ENCODE measurements around the gene ENTPD7. TPM values are rescaled to one million over a fixed set of nuclear protein-coding genes. Genes with fewer than 3 reads are reported as not detected.

Gene ENTPD7
- 1 to 10 TPM; 1.2 to 1.4 TPM for total RNA-seq

- H3K4me1 Mint-ChIP-seq (ENCODE audit: low read depth) = peaks cover 21% of the 10 kb centered on the region
- H3K9me3 Mint-ChIP-seq = no peaks in the 10 kb centered on the region
- peak within 1 kb of the TSS; percentile 83 for H3K27ac Mint-ChIP-seq
- H3K36me3 Mint-ChIP-seq (ENCODE audit: low read depth) = peaks cover 3% of the 10 kb centered on the region
- H3K4me3 Mint-ChIP-seq = peak within 1 kb of the TSS; percentile 95
- peak; percentile 94 for DNase-seq
- peaks cover 13% of the 10 kb centered on the region for H3K27me3 Mint-ChIP-seq (ENCODE audit: low read depth)
- CTCF ChIA-PET = interaction anchor here (0.9 to 2.4 kb wide), 6 partner anchors 12 to 102 kb away, joined by 3 to 9 read pairs (median 4); no protein-coding TSS in a partner anchor
- intact Hi-C loops (cut with micrococcal nuclease) = loop anchor here (1.0 kb wide), 4 partner anchors 39 to 570 kb away; partner anchors contain the start of genes CHUK, COX15, CUTC and GOT1
Observed at GRCh38 chr10:99659031-99659867, at the start of gene ENTPD7. Gene ENTPD7 (plus strand): TSS chr10:99659509. CDS start chr10:99659957, 448 bp downstream.

DNA sequence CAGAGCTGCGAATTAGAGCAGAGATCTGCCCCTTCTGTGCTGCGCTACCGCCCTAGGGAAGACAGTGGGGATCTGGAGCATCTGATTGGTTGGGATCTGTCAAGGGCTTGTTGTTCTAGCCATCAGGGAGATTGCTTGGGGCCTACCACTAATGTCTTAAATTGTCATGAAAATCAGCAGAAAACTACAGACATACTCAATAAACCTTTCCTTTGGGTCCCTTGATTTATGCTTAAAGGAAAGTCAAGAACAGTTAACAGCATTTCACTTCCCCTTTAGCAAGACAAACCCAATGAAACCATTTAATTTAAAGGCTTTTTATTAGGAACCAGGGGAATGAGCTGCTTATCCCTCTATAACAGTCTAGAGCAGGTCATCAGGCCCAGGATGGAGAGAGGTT, 49.1 kb upstream of the ENTPD7 start:
- Mint-ChIP-seq H3K36me3 (ENCODE audit: low read depth) (peaks cover 12% of the 10 kb centered on the region), H3K27me3 (ENCODE audit: low read depth) (no peaks in the 10 kb centered on the region), H3K4me3 (no peak overlapping the region), H3K27ac (no peak overlapping the region), H3K9me3 (no peaks in the 10 kb centered on the region), H3K4me1 (ENCODE audit: low read depth) (peaks cover 10% of the 10 kb centered on the region)
- CTCF ChIA-PET = interaction anchor here (7.3 to 7.6 kb wide), 2 partner anchors 51 to 175 kb away, joined by 53 to 57 read pairs; no protein-coding TSS in a partner anchor
- intact Hi-C loops (cut with micrococcal nuclease) = loop anchor here (10.0 kb wide), 1 partner anchor 1165 kb away; the partner anchor contains the start of gene HPS1
- no peak for DNase-seq

- CTCF ChIA-PET = interaction anchor here (0.6 to 7.6 kb wide), 10 partner anchors 11 to 176 kb away, joined by 3 to 57 read pairs (median 4); no protein-coding TSS in a partner anchor
- H3K4me3 Mint-ChIP-seq = no peak overlapping the region
- no peak for DNase-seq
Observed at GRCh38 chr10:99611326-99611725, 48.0 kb upstream of the ENTPD7 start.

GRCh38 chr10:99612167-99612831, 47.0 kb upstream of the ENTPD7 start:
- Mint-ChIP-seq H3K27ac (peak overlapping the region; percentile 33), H3K9me3 (no peaks in the 10 kb centered on the region), H3K4me1 (ENCODE audit: low read depth) (peaks cover 30% of the 10 kb centered on the region), H3K27me3 (ENCODE audit: low read depth) (no peaks in the 10 kb centered on the region), H3K4me3 (no peak overlapping the region), H3K36me3 (ENCODE audit: low read depth) (peaks cover 18% of the 10 kb centered on the region)
- CTCF ChIA-PET = interaction anchor here (0.6 to 7.6 kb wide), 20 partner anchors 10 to 182 kb away, joined by 3 to 57 read pairs (median 4); partner anchors contain the start of genes COX15, CUTC, ENTPD7 and GOT1
- DNase-seq = peak; percentile 31
- intact Hi-C loops (cut with micrococcal nuclease) = loop anchor here (1.0 to 10.0 kb wide), 4 partner anchors 52 to 1167 kb away; partner anchors contain the start of gene HPS1

More at GRCh38 chr10:99611326-99611725, 48.0 kb upstream of the ENTPD7 start:
- Mint-ChIP-seq H3K36me3 (ENCODE audit: low read depth) (peaks cover 18% of the 10 kb centered on the region), H3K27ac (no peak overlapping the region), H3K9me3 (no peaks in the 10 kb centered on the region), H3K4me1 (ENCODE audit: low read depth) (peaks cover 20% of the 10 kb centered on the region), H3K27me3 (ENCODE audit: low read depth) (no peaks in the 10 kb centered on the region)
- intact Hi-C loops (cut with micrococcal nuclease) = loop anchor here (10.0 kb wide), 1 partner anchor 1167 kb away; the partner anchor contains the start of gene HPS1

DNA sequence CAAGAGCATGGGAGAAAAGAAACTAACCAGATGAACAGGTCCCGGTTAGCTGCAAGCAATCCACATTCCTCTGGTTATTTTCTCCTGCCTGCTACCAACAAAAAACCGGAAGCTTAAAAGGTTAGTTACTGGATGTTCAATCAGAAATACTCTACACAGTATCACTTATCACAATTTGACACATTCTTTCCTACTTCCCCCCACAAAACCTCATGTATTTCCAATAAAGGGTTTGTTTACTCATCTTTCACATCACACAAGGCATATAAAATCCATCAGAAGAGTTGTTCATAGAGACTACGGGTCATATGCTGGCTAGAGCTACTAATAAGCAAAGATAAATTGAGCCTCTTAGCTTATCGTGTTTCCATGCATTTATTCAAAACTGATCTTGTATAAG, 43.9 kb upstream of the ENTPD7 start:
- H3K27me3 Mint-ChIP-seq (ENCODE audit: low read depth) = no peaks in the 10 kb centered on the region
- DNase-seq = no peak
- H3K36me3 Mint-ChIP-seq (ENCODE audit: low read depth) = peaks cover 29% of the 10 kb centered on the region
- H3K9me3 Mint-ChIP-seq = no peaks in the 10 kb centered on the region
- CTCF ChIA-PET = interaction anchor here (0.6 to 7.6 kb wide), 7 partner anchors 38 to 223 kb away, joined by 3 to 57 read pairs (median 6); partner anchors contain the start of gene ENTPD7
- peaks cover 48% of the 10 kb centered on the region for H3K4me1 Mint-ChIP-seq (ENCODE audit: low read depth)
- H3K27ac Mint-ChIP-seq = peak overlapping the region; percentile 61
- H3K4me3 Mint-ChIP-seq = peak overlapping the region; percentile 0
- intact Hi-C loops (cut with micrococcal nuclease) = loop anchor here (5.0 to 10.0 kb wide), 2 partner anchors 557 to 1171 kb away; partner anchors contain the start of gene HPS1

- intact Hi-C loops (cut with micrococcal nuclease) = loop anchor here (5.0 to 10.0 kb wide), 2 partner anchors 555 to 1173 kb away; partner anchors contain the start of gene HPS1
- H3K36me3 Mint-ChIP-seq (ENCODE audit: low read depth) = peaks cover 19% of the 10 kb centered on the region
- H3K27ac Mint-ChIP-seq = peak overlapping the region; percentile 55
- DNase-seq = no peak
- H3K4me1 Mint-ChIP-seq (ENCODE audit: low read depth) = peaks cover 48% of the 10 kb centered on the region
- H3K27me3 Mint-ChIP-seq (ENCODE audit: low read depth) = no peaks in the 10 kb centered on the region
- CTCF ChIA-PET = interaction anchor here (1.5 kb wide), 1 partner anchor 61 kb away, joined by 5 read pairs; no protein-coding TSS in a partner anchor
- H3K4me3 Mint-ChIP-seq = peak overlapping the region; percentile 88
- no peaks in the 10 kb centered on the region for H3K9me3 Mint-ChIP-seq
Observed at GRCh38 chr10:99617696-99618095, 41.6 kb upstream of the ENTPD7 start.

DNA sequence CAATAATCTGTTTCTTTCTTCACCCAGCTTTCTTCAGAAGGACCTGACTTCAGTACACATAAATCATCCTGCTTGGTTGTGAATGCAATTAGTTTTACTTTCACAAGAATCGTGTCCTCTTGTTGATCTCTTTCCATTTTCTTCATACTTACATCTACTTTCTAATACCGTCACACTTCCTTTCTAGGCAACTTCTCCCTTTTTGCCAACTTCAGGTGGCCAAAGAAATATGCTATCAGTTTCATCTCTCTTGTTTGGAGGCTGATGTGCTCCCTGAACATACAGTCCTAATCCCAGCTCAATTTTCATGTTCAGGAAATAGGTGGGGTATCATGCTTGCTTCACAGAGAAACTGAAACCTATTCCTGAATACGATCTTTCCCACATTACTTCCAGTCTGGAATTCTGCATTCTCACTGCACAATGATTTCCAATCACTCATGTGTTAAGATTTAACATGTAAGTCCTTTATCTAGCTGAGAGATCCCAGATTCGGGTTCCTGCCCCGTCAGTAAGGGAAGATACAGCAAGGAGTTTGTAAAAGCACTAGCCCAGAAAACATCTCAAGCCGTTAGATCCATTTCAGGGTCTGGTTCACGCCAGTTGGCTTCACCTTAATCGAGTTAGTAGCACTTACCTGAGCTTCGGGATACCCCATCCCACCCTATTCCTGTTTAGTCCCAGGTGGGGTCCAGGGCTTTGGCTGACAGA, 40.1 kb upstream of the ENTPD7 start:
- peaks cover 48% of the 10 kb centered on the region for H3K4me1 Mint-ChIP-seq (ENCODE audit: low read depth)
- CTCF ChIA-PET = interaction anchor here (0.6 to 1.8 kb wide), 8 partner anchors 60 to 597 kb away, joined by 3 to 4 read pairs (median 3); no protein-coding TSS in a partner anchor
- H3K4me3 Mint-ChIP-seq = peak overlapping the region; percentile 88
- no peaks in the 10 kb centered on the region for H3K27me3 Mint-ChIP-seq (ENCODE audit: low read depth)
- peaks cover 18% of the 10 kb centered on the region for H3K36me3 Mint-ChIP-seq (ENCODE audit: low read depth)
- peak overlapping the region; percentile 94 for H3K27ac Mint-ChIP-seq
- H3K9me3 Mint-ChIP-seq = no peaks in the 10 kb centered on the region
- intact Hi-C loops (cut with micrococcal nuclease) = loop anchor here (1.0 to 10.0 kb wide), 3 partner anchors 92 to 1174 kb away; partner anchors contain the start of gene HPS1
- peak; percentile 14 for DNase-seq

- CTCF ChIA-PET = interaction anchor here (0.6 to 1.8 kb wide), 5 partner anchors 88 to 180 kb away, joined by 3 to 4 read pairs (median 3); partner anchors contain the start of genes COX15 and CUTC
- intact Hi-C loops (cut with micrococcal nuclease) = loop anchor here (1.0 to 10.0 kb wide), 12 partner anchors 39 to 1978 kb away; partner anchors contain the start of genes COX15, CUTC, DNMBP and ENTPD7
- H3K4me3 Mint-ChIP-seq = peak within 1 kb of the TSS; percentile 88
- H3K4me1 Mint-ChIP-seq (ENCODE audit: low read depth) = peaks cover 48% of the 10 kb centered on the region
- peak within 1 kb of the TSS; percentile 94 for H3K27ac Mint-ChIP-seq
- H3K27me3 Mint-ChIP-seq (ENCODE audit: low read depth) = no peaks in the 10 kb centered on the region
- H3K36me3 Mint-ChIP-seq (ENCODE audit: low read depth) = peaks cover 18% of the 10 kb centered on the region
- peak; percentile 96 for DNase-seq
- no peaks in the 10 kb centered on the region for H3K9me3 Mint-ChIP-seq
Observed at GRCh38 chr10:99619851-99620710, 39.2 kb upstream of the ENTPD7 start, which contains the start of gene SLC25A28. Gene SLC25A28 (minus strand): TSS chr10:99620439. CDS start chr10:99620335, 104 bp downstream.

- H3K4me1 Mint-ChIP-seq (ENCODE audit: low read depth) = peaks cover 40% of the 10 kb centered on the region
- H3K36me3 Mint-ChIP-seq (ENCODE audit: low read depth) = peaks cover 11% of the 10 kb centered on the region
- no peaks in the 10 kb centered on the region for H3K27me3 Mint-ChIP-seq (ENCODE audit: low read depth)
- DNase-seq = peak; percentile 92
- peak overlapping the region; percentile 93 for H3K27ac Mint-ChIP-seq
- CTCF ChIA-PET = interaction anchor here (0.6 to 3.1 kb wide), 6 partner anchors 8 to 120 kb away, joined by 3 to 26 read pairs (median 4); partner anchors contain the start of genes COX15, CUTC and ENTPD7
- peak overlapping the region; percentile 84 for H3K4me3 Mint-ChIP-seq
- intact Hi-C loops (cut with micrococcal nuclease) = loop anchor here (1.0 to 5.0 kb wide), 10 partner anchors 38 to 1979 kb away; partner anchors contain the start of genes CHUK, COX15, CUTC and DNMBP
- no peaks in the 10 kb centered on the region for H3K9me3 Mint-ChIP-seq
Observed at GRCh38 chr10:99620711-99621453, 38.4 kb upstream of the ENTPD7 start.
